Skeletal muscle cell (primary cell): ENCODE measurements around the gene LRP1.

Experiments used
- DNase-seq: peaks from one replicate; pipeline ENCODE4 v3.0.0-alpha.2; 2010; ENCODE audit warnings: low read depth
- H3K4me3 ChIP-seq: 2 replicates; pipeline ENCODE4 v1.5.1; 2011; ENCODE audit warnings: low read depth, mild to moderate bottlenecking, control low read depth, low read length, moderate library complexity

Gene LRP1

GRCh38 chr12:57201219-57201618 lies 72.9 kb downstream of the LRP1 start:
- H3K4me3 ChIP-seq = no peak overlapping the region
- DNase-seq = no peak

GRCh38 chr12:57201631-57202030 lies 73.3 kb downstream of the LRP1 start:
- no peak overlapping the region for H3K4me3 ChIP-seq
- DNase-seq = no peak

GRCh38 chr12:57202321-57202720 lies 74.0 kb downstream of the LRP1 start:
- H3K4me3 ChIP-seq = no peak overlapping the region
- no peak for DNase-seq

GRCh38 chr12:57203201-57203600 lies 74.9 kb downstream of the LRP1 start:
- H3K4me3 ChIP-seq = no peak overlapping the region

GRCh38 chr12:57203791-57204190 lies 75.5 kb downstream of the LRP1 start:
- H3K4me3 ChIP-seq = no peak overlapping the region
- no peak for DNase-seq

More at GRCh38 chr12:57203201-57203600, 74.9 kb downstream of the LRP1 start:
- DNase-seq = no peak

GRCh38 chr12:57204454-57204853 lies 76.2 kb downstream of the LRP1 start:
- no peak overlapping the region for H3K4me3 ChIP-seq
- no peak for DNase-seq

- no peak overlapping the region for H3K4me3 ChIP-seq
- no peak for DNase-seq
These were observed 76.9 kb downstream of the LRP1 start for GRCh38 chr12:57205186-57205585.

- no peak for DNase-seq
- H3K4me3 ChIP-seq = no peak overlapping the region
These were observed 77.6 kb downstream of the LRP1 start for GRCh38 chr12:57205931-57206330.

GRCh38 chr12:57207731-57208630 lies 79.7 kb downstream of the LRP1 start:
- no peak overlapping the region for H3K4me3 ChIP-seq
- DNase-seq = no peak

GRCh38 chr12:57208631-57209282 lies 80.5 kb downstream of the LRP1 start:
- DNase-seq = no peak
- no peak overlapping the region for H3K4me3 ChIP-seq

GRCh38 chr12:57209916-57210315 lies 81.6 kb downstream of the LRP1 start:
- no peak overlapping the region for H3K4me3 ChIP-seq
- DNase-seq = no peak

- H3K4me3 ChIP-seq = no peak overlapping the region
- DNase-seq = no peak
These were observed 82.2 kb downstream of the LRP1 start for GRCh38 chr12:57210461-57210860.

GRCh38 chr12:57210926-57211692 lies 82.8 kb downstream of the LRP1 start:
- H3K4me3 ChIP-seq = no peak overlapping the region
- no peak for DNase-seq

GRCh38 chr12:57211791-57212700 lies 83.8 kb downstream of the LRP1 start:
- no peak for DNase-seq
- no peak overlapping the region for H3K4me3 ChIP-seq

- no peak overlapping the region for H3K4me3 ChIP-seq
- DNase-seq = no peak
These were observed 84.4 kb downstream of the LRP1 start for GRCh38 chr12:57212701-57213057.

GRCh38 chr12:57213058-57213715 lies 84.9 kb downstream of the LRP1 start:
- H3K4me3 ChIP-seq = no peak overlapping the region
- DNase-seq = no peak

GRCh38 chr12:57213763-57214397 lies 85.6 kb downstream of the LRP1 start:
- DNase-seq = no peak
- H3K4me3 ChIP-seq = no peak overlapping the region

- no peak for DNase-seq
- H3K4me3 ChIP-seq = no peak overlapping the region
These were observed 86.1 kb downstream of the LRP1 start for GRCh38 chr12:57214398-57214781.
